GM21390 (cell line): ENCODE data around the gene UQCR10.

Source experiments
- ATAC-seq: cut with Tn5 transposase; IDR thresholded peaks from one replicate; pipeline ENCODE4 v1.9.1; 2021; ENCODE audit not compliant: unreplicated experiment

UQCR10 gene

DNA sequence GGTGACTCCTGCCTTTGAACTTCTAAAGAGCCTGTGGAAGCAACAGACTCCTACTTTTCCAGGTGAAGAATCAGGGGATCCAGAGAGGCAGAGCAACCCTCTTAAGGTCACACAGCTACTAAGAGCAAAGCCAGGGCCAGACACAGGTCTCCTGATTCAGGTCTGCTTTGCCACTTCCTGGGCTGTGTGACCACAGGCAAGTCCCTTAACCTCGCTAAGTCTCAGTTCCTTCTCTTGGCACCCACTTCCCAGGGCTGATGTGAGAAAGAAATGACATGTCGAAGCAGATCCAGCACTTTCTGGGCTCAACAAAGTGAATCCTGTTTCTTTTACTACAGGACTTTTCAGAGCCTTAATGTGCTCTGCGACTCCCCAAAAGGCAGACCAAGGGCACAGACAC lies 30.2 kb downstream of the UQCR10 start:
- ATAC-seq = no peak

DNA sequence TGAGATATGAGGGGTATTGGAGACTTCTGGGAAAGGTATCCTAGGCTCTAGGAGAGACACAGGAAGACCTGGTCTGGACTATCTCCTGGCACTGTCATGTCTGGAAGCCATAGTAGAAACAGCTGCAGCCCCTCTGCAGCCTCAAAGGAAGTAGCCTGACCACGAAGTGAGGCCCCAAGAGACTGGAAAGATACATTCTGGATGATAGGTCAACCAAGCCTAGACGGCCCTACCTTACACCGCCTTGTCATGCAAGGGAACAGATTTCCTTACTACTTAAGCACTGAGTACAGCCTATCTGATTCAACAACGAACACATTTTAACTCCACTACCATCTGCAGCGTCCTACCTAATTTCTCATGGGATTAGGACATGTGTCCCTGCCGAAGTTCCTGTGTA lies 31.1 kb downstream of the UQCR10 start:
- ATAC-seq = no peak

DNA sequence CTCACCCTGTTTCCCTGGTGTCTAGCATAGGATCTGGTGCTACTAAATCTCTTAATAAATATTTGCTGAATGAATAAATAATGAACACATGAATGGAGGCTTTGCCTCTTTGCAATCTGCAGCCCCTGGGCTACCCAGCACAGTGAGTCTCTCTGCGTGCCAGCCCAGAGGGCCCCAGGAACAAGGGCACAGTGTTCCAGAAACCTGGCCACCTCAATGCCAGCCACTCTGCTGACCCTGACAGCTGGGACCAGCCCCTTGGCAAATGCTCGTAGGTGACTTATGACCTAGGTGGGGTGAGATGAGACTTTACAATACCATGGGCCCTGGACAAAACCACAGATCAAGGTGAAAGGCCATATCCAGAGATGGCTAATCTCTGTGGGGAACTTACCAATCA lies 31.6 kb downstream of the UQCR10 start:
- ATAC-seq = no peak

DNA sequence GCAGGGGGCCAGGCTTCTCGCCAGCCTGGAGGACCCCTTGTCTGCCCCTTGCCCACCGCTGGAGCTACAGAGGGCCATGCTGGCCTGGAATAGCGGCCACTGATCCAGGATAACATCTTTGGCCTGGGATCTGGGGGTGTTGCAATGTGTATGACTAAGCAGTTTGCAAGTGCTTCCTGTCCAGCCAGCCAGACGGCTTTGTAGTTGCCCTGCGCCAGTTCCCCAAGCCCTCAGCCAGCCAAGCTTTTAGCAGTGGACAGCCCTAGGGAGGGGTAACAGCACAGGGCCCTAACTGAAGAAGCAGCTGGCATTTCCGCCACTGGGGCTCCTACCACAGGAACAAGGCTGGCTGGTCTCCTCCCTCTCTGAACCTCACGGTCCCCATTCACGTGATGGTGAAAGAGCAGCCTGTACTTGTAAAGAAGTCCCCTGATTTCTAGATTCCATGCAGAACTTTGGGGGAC lies 32.1 kb downstream of the UQCR10 start:
- ATAC-seq = no peak

DNA sequence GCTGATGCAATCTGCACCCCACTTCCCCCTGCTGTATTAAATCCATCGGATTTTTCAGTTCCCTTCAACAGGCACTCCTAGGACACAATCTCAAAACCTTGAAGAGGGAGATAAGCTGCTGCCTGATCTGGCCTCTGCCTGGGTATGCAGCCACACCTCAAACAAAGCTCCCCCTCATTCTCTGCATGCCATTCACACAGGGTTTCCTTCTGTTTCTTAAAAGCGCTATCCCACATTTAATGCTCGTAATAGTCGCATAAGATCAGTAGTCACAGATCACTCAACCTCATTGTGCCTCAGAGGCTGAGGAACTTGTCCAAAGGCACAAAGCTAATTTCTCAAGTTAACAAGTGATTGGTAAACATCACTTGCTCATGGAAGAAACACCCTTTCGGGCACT lies 34.0 kb downstream of the UQCR10 start:
- ATAC-seq = no peak

DNA sequence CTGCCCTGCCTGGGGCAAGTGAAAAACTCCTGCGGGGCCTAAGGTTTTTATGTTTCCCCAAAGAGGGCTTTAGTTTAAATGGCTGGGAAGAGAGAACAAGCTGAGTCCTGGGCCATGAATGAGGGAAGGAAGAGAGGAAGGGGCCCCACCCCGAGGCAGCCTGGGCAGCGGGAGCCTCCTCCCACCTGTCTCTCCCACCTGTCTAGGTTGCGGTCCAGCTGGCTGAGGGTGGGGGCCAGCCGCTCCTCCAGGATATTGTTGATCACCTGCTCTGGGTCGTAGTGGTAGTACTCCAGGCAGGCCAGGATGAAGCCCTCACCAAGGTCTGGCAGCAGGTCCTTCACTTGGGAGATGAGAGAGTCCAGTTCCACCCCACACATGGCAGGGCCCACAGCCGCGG lies 34.6 kb downstream of the UQCR10 start:
- no peak for ATAC-seq

DNA sequence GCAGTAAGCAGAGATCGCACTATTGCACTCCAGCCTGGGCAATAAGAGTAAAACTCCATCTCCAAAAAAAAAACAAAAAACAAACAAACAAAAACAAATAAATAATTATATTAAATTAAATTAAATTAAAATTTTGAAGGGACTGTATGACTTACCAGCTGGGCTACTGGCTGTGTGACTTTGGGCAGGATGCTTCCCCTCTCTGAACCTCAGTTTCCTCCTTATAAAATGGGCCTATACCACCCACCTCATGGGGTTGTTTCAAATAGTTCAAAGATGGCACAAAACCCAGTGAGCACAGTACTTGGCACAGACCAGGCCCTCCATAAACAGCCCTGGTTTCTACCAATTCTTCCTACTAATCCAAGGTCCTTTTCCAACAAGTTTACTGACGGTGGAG lies 36.0 kb downstream of the UQCR10 start:
- ATAC-seq = no peak

DNA sequence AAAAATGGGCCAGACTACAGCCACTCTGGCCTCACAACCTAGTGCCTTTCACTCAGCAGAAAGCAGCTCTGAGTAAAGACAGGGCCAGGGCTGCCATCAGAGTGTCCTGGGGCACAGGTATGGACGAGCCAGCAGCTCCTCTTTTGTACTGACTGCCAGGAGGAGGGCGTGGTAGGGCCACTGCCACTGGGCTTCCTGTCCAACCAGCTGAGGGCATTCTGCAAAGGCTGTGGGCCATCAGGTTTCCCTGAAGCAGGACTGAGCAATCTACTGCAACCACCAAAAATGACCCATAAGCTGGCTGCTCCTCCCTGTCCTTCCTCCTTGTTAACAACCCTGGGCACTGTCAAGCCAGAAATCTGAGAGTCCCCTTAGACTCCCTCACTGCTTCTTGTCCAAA lies 37.8 kb downstream of the UQCR10 start:
- no peak for ATAC-seq

DNA sequence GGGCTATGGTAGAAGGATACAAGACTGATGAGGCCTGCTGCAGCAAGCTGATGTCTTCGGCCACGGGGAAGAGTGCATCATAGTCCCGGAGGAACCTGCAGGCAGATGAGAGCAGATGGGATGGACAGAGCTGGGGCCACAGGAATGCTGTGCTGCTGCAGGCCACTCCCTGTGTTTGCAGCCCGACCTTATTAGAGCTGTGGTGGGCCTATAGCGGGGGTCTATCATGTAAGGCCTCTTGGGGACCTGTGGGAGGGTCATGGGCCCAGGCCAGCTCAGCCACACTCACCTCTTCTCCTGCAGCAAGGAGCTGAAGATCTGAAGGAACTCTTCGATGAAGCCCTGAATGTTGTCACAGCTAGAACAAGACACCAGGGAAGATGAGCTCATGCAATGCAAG lies 39.0 kb downstream of the UQCR10 start:
- ATAC-seq = no peak

DNA sequence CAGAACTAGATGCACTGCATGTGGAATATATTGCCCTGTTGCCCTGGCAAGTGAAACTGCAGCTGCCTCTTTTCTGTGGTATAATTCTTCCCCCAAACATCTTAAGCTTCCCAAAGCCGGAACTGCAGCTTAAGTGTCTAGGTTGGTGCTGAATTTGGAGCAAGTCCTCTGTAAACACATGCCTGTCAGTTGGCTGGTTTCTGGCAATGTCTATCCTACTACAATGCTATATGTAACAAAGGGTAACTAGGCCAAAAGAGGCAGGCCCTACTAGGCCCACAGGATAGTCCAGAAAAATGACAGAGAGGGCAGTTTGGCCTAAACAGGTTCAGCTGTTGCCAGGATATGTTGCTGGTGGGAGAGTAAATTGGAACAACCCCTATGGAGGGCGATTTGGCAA lies 43.0 kb downstream of the UQCR10 start:
- ATAC-seq = no peak

DNA sequence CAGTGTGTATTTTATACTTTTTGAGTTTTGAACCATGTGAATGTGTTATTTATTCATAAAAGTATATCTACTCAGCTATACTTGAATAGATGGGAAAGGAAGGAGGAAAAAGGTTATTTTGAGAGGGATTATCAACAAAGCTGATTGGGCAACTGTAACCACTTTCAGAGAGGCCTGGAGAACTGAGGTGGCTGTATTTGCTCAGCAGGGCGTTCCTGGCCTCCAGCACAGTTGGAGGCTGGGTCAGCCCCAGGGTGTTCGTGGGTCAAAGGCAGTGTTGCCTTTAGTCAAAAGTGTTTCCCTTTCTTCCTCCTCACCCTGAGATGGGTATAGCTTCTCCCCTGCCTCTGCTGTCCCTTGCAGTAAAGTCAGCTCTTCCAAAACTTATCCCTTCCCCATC lies 44.2 kb downstream of the UQCR10 start:
- ATAC-seq = no peak

DNA sequence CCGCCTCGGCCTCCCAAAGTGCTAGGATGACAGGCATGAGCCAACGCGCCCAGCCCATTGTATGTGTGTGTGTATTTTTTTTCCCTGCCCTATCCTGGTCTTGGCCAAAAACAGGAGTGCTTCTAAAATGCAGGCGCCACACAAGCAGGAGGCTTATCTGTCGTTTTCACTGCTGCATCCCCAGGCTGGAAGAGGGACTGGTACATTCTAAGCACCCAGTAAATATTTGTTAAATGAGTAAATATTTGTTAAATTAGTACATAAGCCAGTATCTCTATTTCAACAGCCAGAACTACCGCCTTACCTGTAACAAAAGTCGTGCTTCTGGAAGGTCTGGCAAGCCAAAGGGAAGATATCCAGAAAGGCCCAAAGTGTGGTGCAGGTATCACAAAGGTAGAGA lies 46.0 kb downstream of the UQCR10 start:
- no peak for ATAC-seq

DNA sequence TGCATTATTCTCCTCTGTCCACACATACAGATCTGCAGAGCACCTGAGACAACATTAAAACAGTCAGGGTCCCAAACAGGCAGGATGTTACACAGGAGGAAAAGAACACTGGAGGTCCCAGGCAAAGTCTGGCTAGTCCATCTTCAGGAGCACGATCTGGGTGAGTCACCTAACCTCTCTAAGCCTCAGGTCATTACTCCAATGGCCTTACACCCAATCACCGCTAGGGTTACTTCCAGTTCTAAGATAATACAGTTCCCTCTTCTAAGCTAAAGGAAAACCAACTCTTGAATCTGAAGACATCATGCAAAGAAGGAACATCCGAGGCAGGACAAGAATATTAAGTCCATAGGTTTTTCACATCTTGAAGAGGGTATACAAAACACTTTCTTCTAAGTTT lies 46.4 kb downstream of the UQCR10 start:
- ATAC-seq = no peak

DNA sequence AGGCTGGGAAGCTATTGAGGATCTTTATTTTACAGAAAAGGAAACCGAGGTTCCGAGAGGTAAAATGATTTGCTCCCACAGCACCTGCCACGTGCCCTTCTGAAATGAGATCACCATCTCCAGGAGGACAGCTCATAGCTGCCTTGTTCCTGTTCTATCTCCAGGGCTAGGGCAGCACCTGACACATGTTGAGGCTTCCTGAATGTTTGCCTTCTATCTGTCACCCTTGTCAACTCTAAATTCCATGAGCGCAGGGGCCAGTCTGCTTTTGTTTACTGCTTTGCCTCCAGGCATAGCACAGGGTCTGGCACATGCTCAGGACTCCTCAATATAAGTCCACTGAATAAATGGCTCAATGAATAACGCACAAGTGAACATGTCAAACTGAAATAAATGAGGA lies 46.8 kb downstream of the UQCR10 start:
- ATAC-seq = no peak

DNA sequence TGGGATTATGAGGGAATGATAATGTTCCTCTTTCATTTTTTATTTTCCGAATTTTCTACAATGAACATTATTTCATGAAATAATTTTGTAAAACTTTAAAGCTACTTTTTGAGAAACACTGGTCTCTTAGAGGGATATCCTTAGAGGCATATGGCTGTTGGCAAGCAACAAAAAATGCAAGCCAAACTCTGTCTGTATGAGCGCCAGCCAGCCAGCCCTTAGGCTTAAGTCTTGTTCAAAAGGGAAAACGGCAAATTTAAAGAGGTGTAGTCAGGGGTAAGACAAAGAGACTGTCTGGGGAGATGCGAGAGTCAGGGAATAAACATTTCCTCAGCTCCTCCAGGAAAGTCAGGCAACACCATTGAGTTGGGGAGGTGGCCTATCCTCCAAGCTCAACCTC lies 48.4 kb downstream of the UQCR10 start:
- ATAC-seq = no peak

DNA sequence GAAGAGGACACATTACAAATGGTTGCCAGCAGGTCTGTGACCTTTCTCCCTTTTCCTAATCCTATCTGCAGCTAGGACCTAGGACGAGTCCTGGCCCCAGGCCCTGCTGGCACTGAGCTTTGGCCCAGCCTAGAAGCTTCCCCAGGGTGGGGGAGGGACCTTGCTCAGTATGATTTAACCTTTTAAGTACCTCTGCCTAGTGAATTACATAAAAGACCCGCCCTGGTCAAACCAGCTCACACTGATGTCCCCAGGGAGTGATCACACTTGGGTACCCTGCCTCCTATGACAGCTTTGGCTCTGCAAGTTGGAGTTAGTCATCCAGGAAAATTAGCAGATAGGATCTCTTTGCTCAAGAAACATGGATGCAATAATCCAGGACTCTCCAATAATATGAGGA lies 49.0 kb downstream of the UQCR10 start:
- no peak for ATAC-seq

DNA sequence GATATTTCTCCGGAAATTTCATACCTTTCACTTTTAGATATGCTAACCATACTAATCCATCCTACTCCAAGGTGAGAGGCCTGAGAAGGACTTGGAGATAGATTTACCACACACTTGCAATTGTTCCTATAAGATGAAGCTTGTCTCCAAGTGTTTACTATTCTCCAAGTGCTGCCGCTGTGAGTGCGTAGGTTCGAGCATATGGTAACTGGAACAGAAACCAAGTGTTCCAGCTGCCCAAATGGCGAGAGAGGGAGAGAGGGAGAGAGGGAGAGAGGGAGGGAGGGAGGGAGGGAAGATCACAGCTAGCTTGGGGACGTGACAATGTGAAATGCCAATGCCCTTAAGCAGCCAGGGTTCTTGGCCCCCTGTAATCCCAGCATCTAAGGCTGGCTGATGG lies 49.4 kb downstream of the UQCR10 start:
- no peak for ATAC-seq

DNA sequence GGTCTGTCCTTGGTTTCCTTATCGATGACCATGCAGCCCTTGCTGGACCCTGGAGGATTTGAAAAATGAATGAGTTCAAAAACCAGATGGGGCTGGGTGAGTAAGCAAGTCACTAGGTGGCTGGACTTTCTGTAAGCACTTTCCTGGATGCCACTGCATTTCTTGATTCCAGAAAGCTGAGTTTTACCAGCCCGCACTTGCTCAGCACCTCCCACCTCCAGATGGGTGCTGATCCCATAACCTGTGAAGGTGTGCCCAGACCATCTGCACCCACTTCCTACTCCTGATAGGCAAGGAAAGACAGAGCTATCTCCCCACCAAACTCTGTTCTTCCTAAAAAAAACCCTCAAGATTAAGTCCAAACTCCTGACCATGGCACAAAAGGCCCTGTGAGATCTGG lies 49.8 kb downstream of the UQCR10 start:
- no peak for ATAC-seq

DNA sequence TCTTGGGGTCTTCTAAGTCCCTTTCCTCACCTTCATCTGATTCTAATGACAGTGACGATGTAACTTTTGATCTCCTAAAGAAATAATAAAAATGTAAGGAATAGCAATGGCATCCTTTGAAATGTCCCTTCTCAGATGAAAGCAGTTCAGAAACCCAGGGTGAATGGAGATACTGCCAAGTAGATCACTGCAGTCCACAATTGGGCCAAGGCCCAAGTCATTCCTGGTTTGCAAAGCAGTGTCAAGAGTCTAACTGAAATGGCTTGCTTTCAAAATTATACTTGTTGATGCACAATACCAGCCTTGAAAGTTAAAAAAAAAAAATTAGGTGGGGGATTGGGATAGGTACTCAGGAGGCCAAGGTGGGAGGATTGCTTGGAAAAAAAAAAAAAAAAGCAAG lies 50.6 kb downstream of the UQCR10 start:
- no peak for ATAC-seq

DNA sequence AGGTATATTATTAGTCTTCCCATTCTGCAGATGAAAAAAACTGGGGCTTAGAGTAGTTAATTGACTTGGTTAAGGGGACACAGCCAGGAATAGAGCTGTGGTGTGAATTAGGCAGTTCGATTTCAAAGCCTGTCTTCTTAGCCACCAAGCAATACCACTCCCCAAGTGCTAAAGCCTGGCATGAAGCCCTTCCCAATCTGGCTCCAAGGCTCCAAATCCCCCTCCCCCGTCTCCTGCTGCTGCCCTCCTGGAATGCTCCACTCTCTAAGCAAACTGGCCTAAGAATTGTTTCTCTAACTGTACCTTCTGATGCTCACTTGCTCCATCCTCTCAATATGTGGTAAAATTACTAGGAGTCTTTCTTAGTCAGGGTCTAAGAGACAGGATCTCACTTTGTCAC lies 52.3 kb downstream of the UQCR10 start:
- ATAC-seq = no peak
